Mesothelial cell of epicardium (in vitro differentiated cells): ENCODE results near the gene FLNB. TPM values are rescaled to one million over a fixed set of nuclear protein-coding genes. Genes with fewer than 3 reads are reported as not detected.
"Not testable (repeated sequence)": the region's sequence is repeated elsewhere in the genome, so short reads cannot be mapped to it uniquely, and the experiment has no call there.

ENCODE experiments used
- DNase-seq, 2 experiments: peaks; one replicate each; pipeline ENCODE4 v3.0.0; 2021; ENCODE audit warnings: low spot score in 2 of 2; ENCODE audit not compliant: unreplicated experiment in 2 of 2
- H3K27ac Mint-ChIP-seq: 2 replicates; pipeline ENCODE4 v1.8.0; 2021; ENCODE audit warnings: mixed read lengths
- H3K27me3 Mint-ChIP-seq: 2 replicates; pipeline ENCODE4 v1.8.0; 2021; ENCODE audit warnings: low read depth, mixed read lengths
- H3K36me3 Mint-ChIP-seq: 2 replicates; pipeline ENCODE4 v1.8.0; 2021; ENCODE audit warnings: mixed read lengths
- H3K4me1 Mint-ChIP-seq: 2 replicates; pipeline ENCODE4 v1.8.0; 2021; ENCODE audit warnings: mixed read lengths
- H3K4me3 Mint-ChIP-seq: 2 replicates; pipeline ENCODE4 v1.8.0; 2021; ENCODE audit warnings: mild to moderate bottlenecking, moderate library complexity, mixed read lengths
- H3K9me3 Mint-ChIP-seq: 2 replicates; pipeline ENCODE4 v1.8.0; 2021; ENCODE audit warnings: mixed read lengths
- CTCF ChIP-seq: fragments of 200-600 bp; sonication (generic); IDR thresholded peaks from one replicate; pipeline ENCODE4 v1.5.0; 2021; ENCODE audit warnings: antibody characterized with exemption; ENCODE audit not compliant: unreplicated experiment
- total RNA-seq: library from RNA; stranded (reverse); gene quantifications from 3 replicates; pipeline ENCODE4 v1.2.1, GENCODE V29; 2021

Gene FLNB
- total RNA-seq, 1 donor from 2014 or later, result 190 TPM

GRCh38 chr3:58198804-58199203 is 190.6 kb downstream of the FLNB start:
- no peak overlapping the region for H3K27ac Mint-ChIP-seq
- H3K36me3 Mint-ChIP-seq, result no peaks in the 10 kb centered on the region
- H3K4me1 Mint-ChIP-seq, result no peaks in the 10 kb centered on the region
- no peak for DNase-seq
- no peak for TF ChIP-seq CTCF
- no peaks in the 10 kb centered on the region for H3K9me3 Mint-ChIP-seq
- no peak overlapping the region for H3K4me3 Mint-ChIP-seq
- H3K27me3 Mint-ChIP-seq, result no peaks in the 10 kb centered on the region

GRCh38 chr3:58200121-58200709 is 192.0 kb downstream of the FLNB start:
- no peak overlapping the region for H3K27ac Mint-ChIP-seq
- H3K36me3 Mint-ChIP-seq, result no peaks in the 10 kb centered on the region
- no peaks in the 10 kb centered on the region for H3K27me3 Mint-ChIP-seq
- H3K4me3 Mint-ChIP-seq, result no peak overlapping the region
- H3K4me1 Mint-ChIP-seq, result no peaks in the 10 kb centered on the region
- DNase-seq, result no peak
- TF ChIP-seq CTCF, result no peak
- H3K9me3 Mint-ChIP-seq, result no peaks in the 10 kb centered on the region

- no peaks in the 10 kb centered on the region for H3K9me3 Mint-ChIP-seq
- DNase-seq, result no peak
- H3K4me1 Mint-ChIP-seq, result no peaks in the 10 kb centered on the region
- no peaks in the 10 kb centered on the region for H3K36me3 Mint-ChIP-seq
- no peak for TF ChIP-seq CTCF
- H3K27ac Mint-ChIP-seq, result no peak overlapping the region
- H3K27me3 Mint-ChIP-seq, result no peaks in the 10 kb centered on the region
- H3K4me3 Mint-ChIP-seq, result no peak overlapping the region
These were observed 192.7 kb downstream of the FLNB start for GRCh38 chr3:58200846-58201355.

GRCh38 chr3:58201451-58201850 is 193.2 kb downstream of the FLNB start:
- H3K4me1 Mint-ChIP-seq, DNase-seq, H3K9me3 Mint-ChIP-seq, H3K4me3 Mint-ChIP-seq, H3K36me3 Mint-ChIP-seq, H3K27me3 Mint-ChIP-seq, H3K27ac Mint-ChIP-seq: not testable (repeated sequence)

GRCh38 chr3:58202917-58203360 is 194.7 kb downstream of the FLNB start:
- no peaks in the 10 kb centered on the region for H3K36me3 Mint-ChIP-seq
- no peaks in the 10 kb centered on the region for H3K4me1 Mint-ChIP-seq
- no peak for TF ChIP-seq CTCF
- H3K4me3 Mint-ChIP-seq, result no peak overlapping the region
- H3K9me3 Mint-ChIP-seq, result no peaks in the 10 kb centered on the region
- no peak for DNase-seq
- no peak overlapping the region for H3K27ac Mint-ChIP-seq
- H3K27me3 Mint-ChIP-seq, result no peaks in the 10 kb centered on the region

- Mint-ChIP-seq H3K4me3 (no peak overlapping the region), H3K36me3 (no peaks in the 10 kb centered on the region), H3K27ac (no peak overlapping the region), H3K9me3 (no peaks in the 10 kb centered on the region), H3K27me3 (no peaks in the 10 kb centered on the region), H3K4me1 (no peaks in the 10 kb centered on the region)
- TF ChIP-seq CTCF, result no peak
- no peak for DNase-seq
These were observed 195.3 kb downstream of the FLNB start for GRCh38 chr3:58203541-58203940.
